SKM-1 (cell line): Measurements from ENCODE around the gene GSC2.

ENCODE experiments used
- DNase-seq: peaks from one replicate; lab custom pipeline; 2025; ENCODE audit not compliant: unreplicated experiment; lab: John Stamatoyannopoulos, UW

The GSC2 gene, protein sequence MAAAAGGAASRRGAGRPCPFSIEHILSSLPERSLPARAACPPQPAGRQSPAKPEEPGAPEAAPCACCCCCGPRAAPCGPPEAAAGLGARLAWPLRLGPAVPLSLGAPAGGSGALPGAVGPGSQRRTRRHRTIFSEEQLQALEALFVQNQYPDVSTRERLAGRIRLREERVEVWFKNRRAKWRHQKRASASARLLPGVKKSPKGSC

DNA sequence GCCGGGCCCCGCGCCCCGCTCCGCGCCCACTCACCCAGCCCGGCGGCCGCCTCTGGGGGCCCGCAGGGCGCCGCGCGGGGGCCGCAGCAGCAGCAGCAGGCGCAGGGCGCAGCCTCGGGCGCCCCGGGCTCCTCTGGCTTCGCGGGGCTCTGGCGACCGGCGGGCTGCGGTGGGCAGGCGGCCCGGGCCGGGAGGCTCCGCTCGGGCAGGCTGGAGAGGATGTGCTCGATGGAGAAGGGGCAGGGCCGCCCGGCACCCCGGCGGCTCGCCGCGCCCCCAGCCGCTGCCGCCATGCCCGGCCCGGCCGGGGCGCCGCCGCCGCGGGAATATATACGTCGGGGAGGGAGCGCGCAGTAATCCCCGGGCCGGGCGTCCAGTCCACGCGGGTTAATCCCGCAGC lies at the start of gene GSC2:
Gene GSC2, minus strand, starts transcription at position 302 of the 400 bp plus-strand sequence. Its CDS starts 9 bp downstream, at position 293.
- no peak for DNase-seq

DNA sequence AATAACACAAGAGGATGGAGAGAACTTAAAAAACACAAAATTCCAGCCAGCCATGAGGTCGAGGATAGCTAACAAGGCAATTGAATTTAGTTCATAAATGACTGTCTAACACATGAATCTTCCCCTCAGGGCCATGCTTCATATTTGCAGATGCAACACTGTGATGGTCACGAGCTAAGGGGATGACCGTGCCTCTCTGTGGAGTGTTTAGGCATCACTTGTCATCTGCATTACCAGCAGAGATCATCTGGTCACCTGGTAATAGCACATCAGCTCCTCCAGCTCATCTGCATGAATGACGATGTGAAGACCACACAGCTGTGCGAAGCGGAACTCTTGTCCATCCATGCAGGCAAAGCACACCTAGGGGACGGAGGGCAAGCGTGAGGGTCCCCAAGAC lies 49.4 kb upstream of the GSC2 start:
- no peak for DNase-seq

DNA sequence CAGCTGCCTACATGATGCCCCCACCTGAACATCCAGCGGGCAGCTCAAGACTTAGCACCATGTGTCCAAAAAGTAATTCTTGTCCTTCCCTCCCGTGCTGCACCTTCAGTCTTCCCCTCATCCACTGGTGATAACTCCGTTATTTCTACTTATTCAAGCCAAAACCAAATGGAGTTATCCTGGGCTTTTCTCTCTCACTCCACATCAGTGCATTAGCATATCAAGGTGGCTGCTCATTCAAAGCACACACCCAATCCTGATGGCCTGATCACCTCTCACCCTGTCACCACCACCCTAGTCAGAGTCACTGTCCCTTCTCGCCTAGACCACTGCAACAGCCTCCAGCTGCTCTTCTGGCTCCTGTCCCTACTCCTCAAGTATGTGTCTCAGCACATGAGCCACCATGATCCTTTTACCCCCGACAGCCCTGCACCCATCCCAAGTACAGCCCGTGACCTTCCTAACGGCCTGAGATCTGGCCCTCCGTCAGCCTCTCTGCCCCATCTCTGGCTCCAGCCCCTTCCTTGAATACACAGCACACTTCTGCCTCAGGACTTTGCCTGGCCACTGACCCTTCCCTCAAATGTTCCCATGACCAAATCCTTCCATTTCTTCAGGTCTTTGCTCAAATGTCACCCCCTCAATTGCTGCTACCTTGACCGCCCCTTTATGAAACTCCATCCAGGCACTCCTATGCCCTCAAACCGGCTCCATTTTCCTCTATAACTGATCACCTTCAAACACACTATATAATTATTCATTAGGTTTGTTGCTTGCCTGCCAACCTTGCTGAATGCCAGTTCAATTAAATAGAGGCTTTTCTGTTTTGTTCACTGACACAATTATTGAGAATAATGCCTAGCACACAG lies 48.1 kb upstream of the GSC2 start:
- DNase-seq, result no peak

DNA sequence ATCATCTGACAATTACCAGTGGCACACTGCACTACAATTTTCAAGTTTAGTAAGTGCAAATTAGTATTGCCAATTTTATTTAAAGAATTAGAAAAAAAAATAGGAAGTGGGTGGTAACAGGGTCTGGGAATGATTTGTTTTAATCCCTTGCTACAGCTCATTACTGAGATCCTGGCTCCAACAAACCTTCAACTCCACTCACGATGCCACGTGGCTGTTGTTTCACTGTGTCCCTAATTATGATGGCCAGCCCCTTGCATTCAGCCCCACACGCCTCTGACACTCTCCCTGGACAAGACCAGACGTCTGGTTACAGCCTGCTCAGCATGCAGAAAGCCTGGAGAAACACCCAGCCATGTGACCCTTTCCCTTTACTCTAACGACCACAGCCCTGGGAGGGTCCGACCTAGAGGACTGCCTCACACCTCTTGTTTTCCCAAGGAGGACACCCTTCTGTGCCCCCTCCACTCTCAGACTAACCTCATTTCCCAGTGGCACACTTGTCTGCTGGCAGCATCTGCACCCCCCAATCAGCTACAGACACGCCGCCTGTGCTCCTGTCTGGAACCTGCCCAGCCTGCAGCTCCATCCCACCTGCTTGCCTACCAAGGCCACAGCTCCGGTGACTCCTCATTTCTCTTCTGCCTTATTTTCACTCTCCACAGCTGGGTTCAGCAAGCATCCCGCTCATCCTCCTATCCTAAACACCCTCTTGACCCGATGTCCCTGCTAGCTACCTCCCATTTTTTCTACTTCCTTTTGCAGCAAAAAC lies 46.9 kb upstream of the GSC2 start:
- no peak for DNase-seq

DNA sequence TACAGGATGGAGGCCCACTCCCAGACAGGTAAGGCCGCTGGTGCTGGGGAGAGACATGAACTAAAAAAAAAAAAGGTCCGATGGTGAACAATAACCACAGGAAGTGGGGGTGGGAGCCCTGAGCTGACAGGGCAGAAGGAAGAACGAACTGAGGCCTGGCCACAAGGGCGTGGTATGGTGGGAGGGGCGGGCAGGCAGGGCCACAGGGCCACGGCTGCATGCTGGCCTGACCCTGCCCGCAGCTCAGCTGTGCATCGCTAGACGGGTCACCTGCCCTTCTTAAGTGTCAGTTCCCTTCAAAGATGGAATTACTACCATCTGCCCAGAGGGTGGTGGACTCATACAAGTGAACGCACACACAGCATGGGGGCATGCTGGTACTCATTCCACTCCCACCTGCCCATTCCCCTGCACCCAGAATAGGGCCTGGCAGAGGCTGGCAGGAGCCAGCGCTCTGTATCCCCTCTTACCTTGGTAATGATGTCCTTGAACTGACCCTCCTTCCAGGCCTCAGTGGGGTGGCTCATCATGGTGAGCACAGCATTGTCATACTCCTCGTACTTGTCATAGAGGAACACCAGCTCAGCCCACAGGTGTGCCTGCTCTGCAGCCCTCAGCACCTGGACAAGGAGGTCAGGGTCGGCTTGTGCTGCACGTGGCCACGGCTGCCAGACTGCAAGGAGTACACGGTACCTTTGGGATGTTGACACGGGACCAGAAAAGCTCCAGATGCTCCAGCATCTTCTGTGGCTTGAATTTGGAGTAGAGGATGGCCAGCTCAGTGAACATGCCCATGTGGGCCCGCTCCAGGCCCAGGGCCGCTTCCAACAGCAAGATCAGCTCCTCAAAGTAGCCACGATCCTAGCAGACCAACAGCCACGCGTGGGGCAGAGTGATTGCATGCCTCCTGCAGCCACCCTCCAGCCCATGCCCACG lies 46.0 kb upstream of the GSC2 start:
- no peak for DNase-seq

DNA sequence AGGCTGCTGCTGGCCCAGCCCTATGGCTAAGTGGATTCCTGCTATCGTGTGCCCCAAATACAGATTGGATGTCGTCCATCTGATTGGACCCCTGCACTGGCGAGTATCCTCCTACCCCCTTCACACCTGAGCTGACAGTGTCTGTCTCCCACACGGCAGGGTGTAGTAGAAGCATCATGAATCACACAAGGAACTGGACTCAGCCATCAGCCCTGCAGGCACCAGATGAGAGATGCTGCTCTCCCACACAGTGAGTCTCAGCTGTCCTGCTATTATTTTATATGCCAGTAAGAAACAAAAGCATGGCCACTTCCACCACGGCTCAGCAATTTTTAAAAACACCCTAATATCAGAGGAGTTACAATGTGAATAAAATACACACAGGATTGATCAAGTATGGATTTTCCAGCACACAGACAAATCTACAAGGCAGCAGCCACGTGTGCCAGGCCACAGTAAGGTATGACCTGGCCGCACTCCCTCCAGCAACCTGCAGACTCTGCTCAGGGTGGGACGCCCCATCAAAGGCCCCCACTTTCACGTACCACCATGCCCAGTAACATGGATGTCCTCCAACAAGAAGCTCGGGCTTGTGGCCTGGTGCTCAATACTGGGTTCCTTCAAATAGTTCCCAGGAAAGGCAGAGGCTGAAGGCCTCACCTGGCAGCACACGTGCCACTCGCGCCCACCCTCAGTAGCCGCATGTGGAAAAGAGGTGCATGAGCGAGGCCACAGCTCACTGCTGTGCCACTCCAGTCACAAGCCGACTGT lies 44.9 kb upstream of the GSC2 start:
- DNase-seq, result no peak

DNA sequence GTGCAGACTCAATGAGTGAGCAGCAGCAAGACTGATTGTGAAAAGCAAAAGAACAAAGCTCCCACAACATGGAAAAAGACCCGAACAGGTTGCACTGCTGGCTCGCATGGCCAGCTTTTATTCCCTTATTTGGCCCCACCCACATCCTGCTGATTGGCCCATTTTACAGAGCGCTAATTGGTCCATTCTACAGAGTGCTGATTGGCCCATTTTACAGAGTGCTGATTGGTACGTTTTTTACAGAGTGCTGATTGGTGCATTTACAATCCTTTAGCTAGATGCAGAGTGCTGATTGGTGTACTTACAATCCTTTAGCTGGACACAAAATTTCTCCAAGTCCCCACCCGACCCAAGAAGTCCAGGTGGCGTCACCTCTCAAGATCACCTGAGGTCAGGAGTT lies 43.8 kb upstream of the GSC2 start:
- no peak for DNase-seq

DNA sequence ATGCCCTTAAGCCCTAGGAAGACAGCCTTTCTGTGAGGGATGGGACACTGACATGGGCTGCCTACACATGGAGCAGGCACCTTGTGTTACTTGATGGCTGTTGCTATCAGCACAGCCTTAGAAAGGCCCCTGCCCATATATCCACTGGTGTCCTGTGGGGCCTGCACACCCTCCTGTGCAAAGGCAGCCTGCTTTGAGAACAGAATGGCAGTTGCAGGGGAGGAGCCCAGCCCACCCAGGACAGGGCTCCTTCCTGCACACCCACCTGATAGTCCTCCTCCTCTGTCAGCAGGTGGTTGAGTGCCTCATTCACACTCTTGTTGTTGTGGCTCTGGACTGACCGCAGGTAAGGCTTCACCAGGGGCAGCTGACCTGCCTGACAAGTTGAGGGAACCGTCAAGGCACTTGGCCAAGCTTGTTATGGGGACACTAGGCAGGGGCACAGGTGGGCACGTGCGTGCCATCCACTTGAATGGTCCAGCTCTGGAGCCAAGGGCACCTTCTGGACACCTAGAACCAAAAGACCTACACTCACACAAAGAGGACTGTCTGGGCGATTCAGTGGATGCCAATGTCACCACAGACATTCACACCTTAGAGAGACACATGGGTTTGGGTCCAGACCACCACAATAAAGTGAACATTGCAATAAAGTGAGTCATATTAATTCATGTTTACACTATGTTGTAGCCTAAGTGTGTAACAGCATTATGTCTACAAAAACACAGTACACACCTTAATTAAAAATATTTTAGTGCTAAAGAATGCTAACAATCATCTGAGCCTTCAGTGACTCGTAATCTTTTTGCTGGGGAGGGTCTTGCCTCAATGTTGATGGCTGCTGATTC lies 37.8 kb upstream of the GSC2 start:
- DNase-seq, result no peak

DNA sequence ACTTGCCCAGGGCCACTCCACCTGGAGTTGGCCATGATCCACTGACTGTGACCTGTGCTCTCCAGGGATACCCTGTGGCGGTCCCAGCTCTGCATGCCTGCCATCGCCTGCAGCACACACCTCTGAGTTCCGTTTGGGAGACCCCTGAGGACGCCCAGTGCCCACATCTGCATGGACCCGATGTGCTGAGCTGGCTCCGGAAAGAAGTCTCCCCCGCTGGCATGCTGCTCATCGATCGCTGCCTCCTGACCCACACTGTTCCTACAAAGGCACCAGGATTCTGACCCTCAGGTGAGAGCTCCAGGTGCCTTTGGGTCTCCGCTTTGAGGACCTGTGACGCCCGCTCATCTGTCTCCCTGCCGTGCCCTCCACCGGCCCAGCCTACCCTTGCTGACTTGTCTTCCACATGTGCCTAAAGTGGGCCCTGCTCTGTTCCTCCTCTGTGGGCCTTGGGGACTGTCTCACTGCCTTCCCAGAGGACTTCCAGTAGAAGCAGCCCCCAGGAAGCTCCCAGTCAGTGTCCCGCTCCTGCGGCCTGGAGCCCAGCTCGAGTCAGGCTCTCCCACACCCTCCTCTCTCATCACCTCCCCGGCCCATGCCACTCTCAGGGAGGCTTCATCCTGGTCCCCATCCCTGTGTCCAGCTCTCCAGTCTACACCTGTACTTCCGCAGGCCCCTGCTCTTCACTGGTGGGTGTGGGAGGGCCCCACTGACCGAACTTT lies 34.3 kb upstream of the GSC2 start:
- no peak for DNase-seq

DNA sequence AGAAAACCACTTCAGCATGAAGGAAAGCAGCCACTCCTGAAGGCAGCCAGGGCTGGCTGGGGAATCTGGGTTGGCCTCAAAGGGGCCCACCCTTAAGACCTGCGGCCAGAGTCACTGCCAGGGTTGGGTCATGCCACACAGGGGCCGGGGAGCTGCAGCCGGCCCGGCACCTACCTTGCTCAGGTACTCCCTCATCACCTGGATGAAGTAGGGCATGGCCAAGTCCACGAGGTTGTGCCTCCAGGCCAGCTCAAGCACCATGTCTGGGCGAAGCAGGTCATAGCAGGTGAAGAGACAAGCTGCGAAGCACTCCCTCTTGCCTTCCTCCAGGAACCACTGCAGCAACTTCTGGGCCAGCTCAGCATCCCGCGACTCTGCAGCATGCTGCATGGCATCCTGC lies 33.1 kb upstream of the GSC2 start:
- no peak for DNase-seq

DNA sequence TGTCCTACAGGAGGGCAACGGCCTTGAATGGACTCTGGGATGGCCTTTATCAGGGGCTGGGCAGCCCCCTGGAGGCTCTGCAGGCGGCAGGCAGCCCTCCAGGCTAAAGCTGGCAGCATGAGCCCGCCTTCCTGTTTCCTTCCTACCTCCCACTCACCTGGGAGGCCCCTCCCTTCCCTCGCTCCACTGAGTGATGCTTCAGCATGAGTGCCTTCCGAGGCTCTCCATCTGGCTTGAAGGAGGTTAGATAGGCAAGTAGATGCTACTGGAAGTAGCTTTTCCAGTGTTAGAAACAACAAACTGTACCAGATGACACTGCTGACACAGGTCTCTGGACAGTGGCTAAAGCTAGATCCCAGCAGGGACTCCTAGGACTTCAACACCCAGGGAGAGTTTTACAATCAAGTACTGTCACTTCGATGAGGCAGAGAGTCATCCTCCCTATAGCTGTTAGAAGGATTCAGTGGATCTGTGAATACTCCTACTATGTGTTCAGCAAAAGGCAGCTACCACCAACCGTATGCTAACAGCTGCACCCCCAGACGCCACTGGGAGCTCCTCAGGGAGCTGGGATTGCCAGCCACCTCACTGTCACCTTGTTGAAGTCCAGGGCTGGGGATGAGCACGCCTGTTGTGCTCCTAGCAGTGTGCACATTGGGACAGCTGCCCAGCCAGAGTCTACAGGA lies 32.5 kb upstream of the GSC2 start:
- no peak for DNase-seq

DNA sequence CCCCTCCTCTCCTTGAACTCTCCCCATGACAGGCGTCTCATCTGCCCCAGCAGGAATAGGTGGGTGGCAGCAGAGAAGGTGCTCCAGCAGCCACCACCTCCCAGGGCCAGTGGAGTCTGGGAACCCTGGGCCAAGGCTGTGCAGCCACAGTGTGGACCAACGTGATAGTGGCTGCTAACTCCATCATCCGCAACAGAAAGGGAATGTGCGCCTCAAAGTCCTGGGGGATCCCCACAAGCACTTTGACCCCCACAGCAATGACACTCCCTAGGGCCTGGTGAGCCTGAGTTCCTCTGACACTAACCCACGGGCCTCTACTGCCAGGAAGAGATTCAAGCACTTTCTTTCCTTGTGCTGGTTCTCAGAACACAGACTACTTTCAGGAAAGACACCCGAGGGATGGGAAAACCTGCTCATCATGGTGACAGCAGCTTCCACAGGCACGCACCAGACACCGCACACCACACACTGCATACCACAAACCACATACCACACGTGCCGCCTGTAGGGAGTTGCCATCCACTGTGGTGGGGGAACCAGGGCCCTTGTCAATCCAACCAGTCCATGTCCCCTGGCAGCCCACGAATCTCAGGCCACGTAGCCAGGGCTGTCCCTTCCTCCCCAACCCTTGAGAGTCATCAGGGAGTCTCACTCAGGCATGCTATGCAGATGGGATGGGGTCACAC lies 31.8 kb upstream of the GSC2 start:
- no peak for DNase-seq

DNA sequence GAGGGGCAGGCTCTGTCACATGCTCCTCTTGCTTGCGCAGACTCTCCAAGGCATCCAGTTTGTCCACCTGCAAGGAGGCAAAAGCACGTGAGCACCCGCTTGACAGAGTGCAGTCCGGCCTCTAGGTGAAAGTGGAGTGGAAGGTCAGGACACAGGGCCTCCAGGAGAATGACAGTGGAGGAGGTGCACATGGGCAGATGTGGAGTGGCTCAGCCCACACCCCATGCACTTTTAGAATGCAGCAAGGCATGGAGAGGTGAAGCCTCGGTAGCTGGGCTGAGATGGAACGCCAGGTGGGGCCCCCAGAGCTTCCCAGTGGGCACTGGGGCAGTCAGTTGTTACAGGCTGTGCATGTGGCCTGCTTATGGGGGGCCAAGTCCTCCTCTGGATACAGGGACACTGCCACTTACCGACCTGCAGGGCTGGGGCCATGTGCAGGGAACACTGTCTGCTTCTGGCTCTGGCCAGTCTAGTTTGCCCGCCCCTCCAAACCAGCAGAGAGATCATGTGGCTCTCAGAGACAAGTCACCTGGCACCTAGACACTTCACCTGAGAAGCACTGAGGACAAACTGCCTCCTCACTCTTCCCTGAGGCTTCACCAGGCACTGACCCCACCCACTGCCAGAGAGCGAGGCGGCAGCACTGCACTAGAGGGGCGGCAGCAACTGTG lies 30.8 kb upstream of the GSC2 start:
- DNase-seq, result no peak

DNA sequence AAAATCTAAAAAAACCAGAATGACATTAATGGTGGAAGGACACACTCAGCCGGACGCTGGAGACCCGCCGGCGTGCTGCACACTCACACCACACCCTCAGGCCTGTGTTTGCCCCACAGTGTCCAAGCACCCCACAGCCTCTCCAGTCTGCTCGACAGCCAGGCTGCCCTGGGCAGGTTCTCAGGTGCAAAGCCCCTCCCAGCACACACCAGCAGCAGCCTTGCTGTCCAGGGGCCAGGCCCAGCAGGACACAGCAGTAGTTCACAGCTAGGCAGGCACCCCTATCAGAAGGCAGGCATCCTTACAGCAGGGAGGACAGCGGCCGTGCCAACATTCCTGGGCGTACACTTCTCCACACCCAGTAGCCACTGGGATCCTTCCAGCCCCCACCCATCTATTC lies 30.1 kb upstream of the GSC2 start:
- DNase-seq, result no peak

DNA sequence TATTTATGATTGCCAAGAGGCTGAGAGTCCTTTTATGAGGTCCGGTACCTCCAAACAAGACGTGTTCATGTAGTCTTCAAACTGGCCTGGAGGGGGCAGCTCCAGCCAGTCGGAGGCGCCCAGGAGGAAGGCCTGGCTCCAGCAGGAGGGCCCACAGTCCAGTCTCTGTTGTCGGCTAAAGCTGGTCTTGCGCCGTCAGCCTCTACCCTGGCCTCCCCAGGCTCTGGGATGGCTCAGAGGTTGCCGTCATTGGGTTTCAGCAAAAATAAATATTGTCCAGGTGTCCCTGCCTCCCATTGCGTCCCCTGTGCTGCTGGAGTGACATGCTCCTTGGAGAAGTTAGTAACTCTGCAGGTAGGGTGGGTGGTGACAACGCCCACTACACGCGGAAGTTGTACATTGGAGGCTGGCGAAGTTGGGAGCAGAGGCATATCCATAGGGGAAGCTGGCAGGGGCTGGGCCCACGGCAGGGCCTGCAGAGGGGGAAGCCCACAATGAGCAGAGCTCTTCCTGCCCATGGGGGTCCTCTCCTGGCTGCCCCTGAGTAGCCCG lies 29.5 kb upstream of the GSC2 start:
- peak; percentile 66 for DNase-seq

DNA sequence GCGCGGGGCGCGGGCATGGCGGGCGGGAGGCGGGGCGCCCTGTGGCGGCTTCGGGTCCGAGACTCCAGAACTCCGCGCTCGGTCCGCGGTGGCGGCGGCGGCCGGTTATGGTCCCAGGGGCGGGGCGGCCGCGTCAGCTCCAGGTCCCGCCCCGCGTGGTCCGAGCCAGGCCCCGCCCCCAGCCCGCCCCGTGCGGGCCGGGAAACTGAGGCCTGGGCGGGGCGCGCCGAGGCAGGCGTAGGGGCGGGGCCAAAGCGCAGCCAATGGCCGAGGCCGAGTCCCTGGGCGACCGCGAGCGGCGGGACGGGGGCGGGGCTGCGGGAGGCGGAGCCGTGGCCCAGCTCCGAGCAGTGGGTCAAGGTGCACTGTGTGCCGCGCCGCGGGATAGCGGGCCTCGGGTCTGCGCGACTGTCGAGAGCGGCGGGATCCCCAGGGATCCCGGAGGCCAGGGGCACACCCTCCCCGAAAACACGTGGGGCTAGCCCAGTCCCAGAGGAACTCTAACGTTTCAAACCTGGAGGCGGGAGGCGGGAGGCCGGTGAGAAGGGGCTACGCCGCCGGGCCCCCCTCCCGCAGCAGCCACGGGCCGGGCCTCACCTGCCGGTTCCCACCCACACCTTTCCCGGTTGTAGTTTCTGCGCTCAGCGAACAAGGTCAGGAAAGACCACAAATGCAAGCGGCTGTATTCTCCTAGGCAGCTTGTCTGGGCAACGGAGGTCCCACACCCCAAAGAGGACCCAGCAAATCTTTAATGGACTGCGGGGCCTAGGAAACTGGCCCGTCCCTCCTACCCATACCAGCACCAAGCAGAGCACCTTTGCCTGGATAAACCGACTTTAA lies 28.8 kb upstream of the GSC2 start, which contains the start of gene SLC25A1:
Gene SLC25A1, minus strand, starts transcription at position 80 of the 840 bp plus-strand sequence. Its CDS starts 63 bp downstream, at position 17.
- DNase-seq, result peak; percentile 66
